Suprapubic skin (tissue), 4 donors: ENCODE results near the gene NOD1. TPM values are rescaled to one million over a fixed set of nuclear protein-coding genes. Genes with fewer than 3 reads are reported as not detected.
A peak's percentile ranks its signal among the peaks of the same experiment; 100 is the strongest.

Source experiments
- DNase-seq, 2 donors: peaks; one replicate each; pipeline ENCODE4 v3.0.0-alpha.2; 2019; ENCODE audit warnings: low spot score in 2 of 2
- H3K27ac ChIP-seq: fragments of 200-600 bp; sonication (generic); one replicate; pipeline ENCODE4 v1.5.1; 2019
- H3K27me3 ChIP-seq: fragments of 200-600 bp; sonication (generic); one replicate; pipeline ENCODE4 v1.5.1; 2019
- H3K36me3 ChIP-seq: fragments of 200-600 bp; sonication (generic); one replicate; pipeline ENCODE4 v1.5.1; 2019
- H3K4me1 ChIP-seq: fragments of 200-600 bp; sonication (generic); one replicate; pipeline ENCODE4 v1.5.1; 2019
- H3K4me3 ChIP-seq: fragments of 200-600 bp; sonication (generic); one replicate; pipeline ENCODE4 v1.5.1; 2019; ENCODE audit warnings: mild to moderate bottlenecking
- H3K9me3 ChIP-seq: fragments of 200-600 bp; sonication (generic); one replicate; pipeline ENCODE4 v1.5.1; 2019
- CTCF ChIP-seq, 2 donors: fragments of 200-600 bp in 1 of 2; fragments of 450-650 bp in 1 of 2; sonication (generic) in 1 of 2; IDR thresholded peaks; one replicate each; pipeline ENCODE4 v1.5.1; 2016 to 2019; ENCODE audit warnings: antibody characterized with exemption in 2 of 2, mild to moderate bottlenecking in 1 of 2, moderate library complexity in 1 of 2
- EP300 ChIP-seq: sonication (generic); formaldehyde crosslinking; IDR thresholded peaks from one replicate; pipeline ENCODE4 v1.6.1; 2017; ENCODE audit warnings: antibody characterized with exemption
- POLR2A ChIP-seq, 2 donors: fragments of 450-650 bp; IDR thresholded peaks; one replicate each; pipeline ENCODE4 v1.6.1; 2017; ENCODE audit warnings: antibody characterized with exemption in 2 of 2, mild to moderate bottlenecking in 2 of 2, moderate library complexity in 2 of 2
- POLR2AphosphoS5 ChIP-seq, 3 donors: sonication (generic); formaldehyde crosslinking; IDR thresholded peaks; one replicate each; pipeline ENCODE4 v1.6.1; 2017; ENCODE audit warnings: antibody characterized with exemption in 3 of 3
- WGBS: methylation state at CpG from one replicate; pipeline ENCODE4 v1.1.5; 2018; 5-methylcytosine and 5-hydroxymethylcytosine counted together
- total RNA-seq, 4 donors: library from RNA; depleted of rRNA; stranded (reverse); fragments of >200 nt; gene quantifications; one replicate each; pipeline ENCODE4 v1.1.0, GENCODE V29; 2016

NOD1 gene
- total RNA-seq, 4 donors from 2014 or later, result 9.2 to 22.8 (median 13.4) TPM

DNA sequence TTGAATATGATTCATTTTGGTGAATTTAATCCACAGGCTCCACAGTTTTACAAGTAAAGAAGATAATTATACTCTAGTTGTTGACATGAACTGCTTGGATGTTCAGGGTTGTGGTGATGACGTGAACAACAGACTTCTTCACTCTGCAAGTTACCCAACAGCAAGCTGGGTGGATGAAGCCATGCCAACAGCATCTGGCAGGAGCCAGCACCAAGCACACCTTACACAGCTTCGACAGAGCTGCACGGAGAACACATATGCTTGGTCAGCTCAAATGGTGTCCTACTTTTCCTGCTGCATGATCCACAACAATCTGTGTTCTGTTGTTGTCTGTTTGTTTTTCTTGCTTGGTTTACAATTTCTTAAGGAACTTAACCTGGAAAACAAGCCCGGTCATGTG lies 9.8 kb downstream of the NOD1 start:
- no peaks in the 10 kb centered on the region for H3K36me3 ChIP-seq
- peaks cover 77% of the 10 kb centered on the region for H3K4me1 ChIP-seq
- no peak overlapping the region for H3K4me3 ChIP-seq
- peak overlapping the region; percentile 87 for H3K27ac ChIP-seq
- no peaks in the 10 kb centered on the region for H3K9me3 ChIP-seq
- TF ChIP-seq EP300 (no peak), POLR2A (IDR thresholded peaks at IDR 0.05) (no peak), CTCF (IDR thresholded peaks at IDR 0.05) (no peak), POLR2AphosphoS5 (IDR thresholded peaks at IDR 0.05) (no peak)
- no peaks in the 10 kb centered on the region for H3K27me3 ChIP-seq
- DNase-seq, result no peak
- 42% methylated on average over 4 of the region's 4 CpGs for WGBS

GRCh38 chr7:30468041-30468440 lies 10.5 kb downstream of the NOD1 start:
- Histone ChIP-seq H3K4me1 (peaks cover 77% of the 10 kb centered on the region), H3K27ac (peak overlapping the region; percentile 87), H3K36me3 (no peaks in the 10 kb centered on the region), H3K4me3 (no peak overlapping the region), H3K27me3 (no peaks in the 10 kb centered on the region), H3K9me3 (no peaks in the 10 kb centered on the region)
- TF ChIP-seq POLR2A (IDR thresholded peaks at IDR 0.05), result no peak
- no peak for TF ChIP-seq EP300
- no peak for TF ChIP-seq CTCF (IDR thresholded peaks at IDR 0.05)
- TF ChIP-seq POLR2AphosphoS5 (IDR thresholded peaks at IDR 0.05), result no peak
- 66% methylated on average over 2 of the region's 2 CpGs for WGBS
- DNase-seq, result no peak

- H3K4me1 ChIP-seq, result peaks cover 70% of the 10 kb centered on the region
Observed at GRCh38 chr7:30467271-30467670, 11.3 kb downstream of the NOD1 start.

DNA sequence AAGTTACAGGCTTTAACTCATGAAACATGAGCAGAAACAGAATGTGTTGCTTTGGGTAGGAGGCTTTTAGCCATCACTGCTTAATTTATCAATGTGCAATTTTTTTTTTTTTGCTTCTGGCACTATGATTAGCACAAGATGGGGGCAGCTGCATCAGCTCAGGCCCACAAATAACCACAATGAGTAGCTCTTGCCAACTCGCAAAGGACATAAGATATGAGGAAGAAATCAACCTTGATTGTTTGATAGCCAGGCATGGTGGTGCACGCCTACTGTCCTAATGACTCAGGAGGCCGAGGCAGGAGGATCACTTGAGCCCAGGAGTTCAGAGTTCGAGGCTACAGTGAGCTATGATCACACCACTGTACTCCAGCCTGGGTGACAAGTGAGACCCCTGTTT lies 12.3 kb downstream of the NOD1 start:
- Histone ChIP-seq H3K36me3 (no peaks in the 10 kb centered on the region), H3K27me3 (no peaks in the 10 kb centered on the region), H3K9me3 (no peaks in the 10 kb centered on the region), H3K4me1 (peaks cover 60% of the 10 kb centered on the region), H3K4me3 (no peak overlapping the region), H3K27ac (no peak overlapping the region)
- no peak for DNase-seq
- WGBS, result 87% methylated on average over 4 of the region's 4 CpGs
- no peak for TF ChIP-seq EP300
- TF ChIP-seq POLR2AphosphoS5 (IDR thresholded peaks at IDR 0.05), result no peak
- TF ChIP-seq CTCF (IDR thresholded peaks at IDR 0.05), result no peak
- no peak for TF ChIP-seq POLR2A (IDR thresholded peaks at IDR 0.05)

More at GRCh38 chr7:30467271-30467670, 11.3 kb downstream of the NOD1 start:
- DNase-seq, result no peak
- TF ChIP-seq CTCF (IDR thresholded peaks at IDR 0.05) (no peak), POLR2AphosphoS5 (IDR thresholded peaks at IDR 0.05) (no peak), POLR2A (IDR thresholded peaks at IDR 0.05) (no peak), EP300 (no peak)
- Histone ChIP-seq H3K9me3 (no peaks in the 10 kb centered on the region), H3K27ac (no peak overlapping the region), H3K4me3 (no peak overlapping the region), H3K27me3 (no peaks in the 10 kb centered on the region), H3K36me3 (no peaks in the 10 kb centered on the region)
- WGBS, result 81% methylated on average over 4 of the region's 4 CpGs

- 61% methylated on average over 2 of the region's 2 CpGs for WGBS
- no peak for DNase-seq
- Histone ChIP-seq H3K9me3 (no peaks in the 10 kb centered on the region), H3K36me3 (no peaks in the 10 kb centered on the region), H3K4me3 (no peak overlapping the region), H3K27ac (no peak overlapping the region), H3K27me3 (no peaks in the 10 kb centered on the region), H3K4me1 (peaks cover 55% of the 10 kb centered on the region)
- TF ChIP-seq POLR2AphosphoS5 (IDR thresholded peaks at IDR 0.05), result no peak
- no peak for TF ChIP-seq POLR2A (IDR thresholded peaks at IDR 0.05)
Observed at GRCh38 chr7:30465811-30466180, 12.8 kb downstream of the NOD1 start.
